ENCODE results near the gene TMEM88.

GRCh38 chr17:7824021-7824924 lies 30.6 kb upstream of the TMEM88 start:
- no peak for TF ChIP-seq CTCF (IDR thresholded peaks at IDR 0.05; ENCODE audit: low read depth, low read length, missing input control)
- no peak for TF ChIP-seq TAF1 (conservative IDR thresholded peaks at IDR 0.05)
- no peak for TF ChIP-seq YY1 (IDR thresholded peaks at IDR 0.05)
- TF ChIP-seq NR2F2 (IDR thresholded peaks at IDR 0.05) = no peak

Data from liver (tissue), 3 donors.